GM18861 (cell line): Measurements from ENCODE around the gene PNKP.

ENCODE experiments used
- ATAC-seq: cut with Tn5 transposase; IDR thresholded peaks from one replicate; pipeline ENCODE4 v1.9.1; 2021; ENCODE audit not compliant: unreplicated experiment

PNKP gene

DNA sequence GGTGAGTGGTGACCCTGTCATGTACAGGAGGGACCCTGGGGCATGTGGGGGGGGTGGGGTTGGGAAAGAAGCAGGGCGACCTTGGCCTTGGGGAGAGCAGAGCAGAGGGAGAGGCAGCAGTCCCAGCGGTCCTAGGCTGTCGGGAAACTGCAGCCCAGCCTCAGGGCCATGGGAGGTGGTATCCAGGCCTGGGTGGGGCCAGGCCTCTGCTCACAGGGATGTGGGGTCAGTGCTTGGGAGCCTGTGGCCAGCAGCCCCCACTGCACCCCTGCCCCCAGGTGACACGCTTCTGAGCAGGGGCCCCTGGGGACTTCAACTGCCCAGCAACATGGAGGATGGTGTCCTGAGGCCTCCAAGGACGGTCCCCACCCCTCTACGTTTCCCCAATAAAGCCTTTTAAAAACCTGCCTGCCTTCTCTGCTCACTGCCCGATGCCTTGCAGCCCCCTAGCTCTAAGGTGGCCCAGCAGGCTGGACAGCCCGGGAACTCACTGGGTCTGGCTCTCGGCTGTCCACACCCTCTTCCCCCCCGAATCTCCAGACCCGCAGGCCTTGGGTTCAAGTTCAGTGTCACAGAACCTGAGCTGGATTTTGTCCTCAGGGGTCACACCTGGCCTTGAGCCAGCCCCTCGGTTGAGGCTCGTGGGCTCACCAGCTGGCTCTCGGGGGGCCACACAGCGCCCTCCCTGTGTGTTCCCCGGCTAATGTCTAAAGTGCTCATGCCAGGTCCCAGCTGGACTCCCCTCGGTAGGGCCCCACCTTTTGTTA is 6.9 kb downstream of the PNKP start:
- ATAC-seq = no peak

DNA sequence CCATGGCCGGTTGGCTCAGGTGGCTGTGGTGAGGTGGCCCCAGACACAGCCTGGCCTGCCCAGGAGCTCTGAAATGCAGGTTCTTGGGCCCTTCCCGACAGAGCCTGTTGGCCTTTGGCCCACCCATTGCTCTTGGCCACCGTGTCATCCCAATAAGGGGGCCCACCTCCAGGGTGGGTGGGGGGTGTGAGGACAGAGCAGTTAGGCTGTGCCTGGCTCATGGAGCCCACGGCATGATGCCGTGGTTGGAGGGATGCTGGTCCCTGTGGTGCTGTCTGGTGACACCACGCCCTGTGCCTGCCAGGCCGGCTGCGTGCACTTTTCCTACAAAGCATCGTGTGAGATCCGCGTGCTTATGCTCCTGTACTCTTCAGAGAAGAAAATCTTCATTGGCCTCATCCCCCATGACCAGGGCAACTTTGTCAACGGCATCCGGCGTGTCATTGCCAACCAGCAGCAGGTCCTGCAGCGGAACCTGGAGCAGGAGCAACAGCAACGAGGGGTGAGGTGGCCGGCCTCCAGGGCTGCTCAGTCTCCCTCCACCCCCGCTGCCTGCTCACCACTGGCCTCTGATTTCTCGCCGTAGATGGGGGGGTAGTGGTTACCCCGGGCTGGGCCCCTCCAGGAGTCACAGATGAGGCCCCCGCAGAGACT is 7.6 kb downstream of the PNKP start:
- no peak for ATAC-seq

DNA sequence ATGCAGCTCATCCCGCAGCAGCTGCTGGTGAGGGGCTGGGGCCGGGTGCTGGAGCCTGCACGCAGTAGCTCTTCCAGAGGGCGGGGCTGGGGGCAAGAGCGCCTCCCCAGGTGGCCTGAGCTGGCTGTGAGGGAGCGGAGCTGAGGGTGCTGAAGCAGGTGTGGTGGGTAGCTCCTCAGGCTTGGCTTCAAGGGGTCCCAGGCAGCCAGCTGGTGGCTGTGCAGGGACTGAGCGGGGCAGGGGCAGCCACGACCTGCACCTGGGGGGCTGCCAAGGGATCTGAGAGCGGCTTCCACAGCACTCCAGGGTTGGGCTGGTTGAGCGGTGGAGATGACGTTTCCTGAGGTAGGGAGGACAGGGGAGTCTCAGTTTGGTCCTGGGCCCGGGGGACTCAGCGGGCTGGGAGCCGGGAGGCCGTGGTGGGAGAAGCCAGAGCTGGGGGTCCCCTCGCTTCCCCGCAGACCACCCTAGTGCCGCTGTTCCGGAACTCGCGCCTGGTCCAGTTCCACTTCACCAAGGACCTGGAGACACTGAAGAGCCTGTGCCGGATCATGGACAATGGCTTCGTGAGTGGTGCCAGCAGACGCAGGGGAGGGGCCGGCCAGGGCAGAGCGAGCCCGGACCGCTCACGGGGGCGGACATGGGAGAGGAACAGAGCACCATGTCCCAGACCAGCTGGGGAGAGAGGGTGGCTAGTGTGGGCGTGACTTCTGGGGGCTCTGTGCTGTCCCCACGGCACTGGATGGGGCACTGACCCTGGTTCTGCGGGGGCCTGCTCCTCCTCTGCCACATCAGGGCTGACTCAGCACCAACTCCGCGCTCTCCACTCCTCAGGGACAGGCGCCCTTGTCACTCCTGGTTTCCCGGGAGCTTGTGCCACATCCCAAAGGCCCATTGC is 9.0 kb downstream of the PNKP start:
- ATAC-seq = no peak

GRCh38 chr19:49857838-49858087 is 9.6 kb downstream of the PNKP start:
- no peak for ATAC-seq

GRCh38 chr19:49857061-49857837 is 10.1 kb downstream of the PNKP start:
- no peak for ATAC-seq

DNA sequence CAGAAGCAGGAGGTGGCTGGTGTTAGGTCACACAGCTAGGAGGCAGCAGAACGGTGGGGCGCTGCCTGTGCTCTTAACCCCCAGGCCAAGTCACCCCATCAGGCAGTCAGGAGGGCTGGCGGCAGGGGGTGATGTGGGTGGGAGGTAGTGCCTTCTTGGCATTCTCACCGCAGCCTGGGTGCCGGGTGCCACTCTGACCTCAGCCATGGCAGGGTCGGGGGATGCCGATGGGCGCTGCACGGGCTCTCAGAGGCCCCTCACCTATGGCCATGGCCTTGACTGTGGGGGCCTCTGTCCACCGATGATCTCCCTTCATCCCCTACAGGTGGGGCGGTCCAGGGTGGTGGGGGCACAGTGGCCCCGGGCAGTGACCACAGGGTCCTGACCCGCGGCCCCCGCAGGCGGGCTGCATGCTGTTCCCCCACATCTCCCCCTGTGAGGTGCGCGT is 10.8 kb downstream of the PNKP start:
- ATAC-seq = no peak

DNA sequence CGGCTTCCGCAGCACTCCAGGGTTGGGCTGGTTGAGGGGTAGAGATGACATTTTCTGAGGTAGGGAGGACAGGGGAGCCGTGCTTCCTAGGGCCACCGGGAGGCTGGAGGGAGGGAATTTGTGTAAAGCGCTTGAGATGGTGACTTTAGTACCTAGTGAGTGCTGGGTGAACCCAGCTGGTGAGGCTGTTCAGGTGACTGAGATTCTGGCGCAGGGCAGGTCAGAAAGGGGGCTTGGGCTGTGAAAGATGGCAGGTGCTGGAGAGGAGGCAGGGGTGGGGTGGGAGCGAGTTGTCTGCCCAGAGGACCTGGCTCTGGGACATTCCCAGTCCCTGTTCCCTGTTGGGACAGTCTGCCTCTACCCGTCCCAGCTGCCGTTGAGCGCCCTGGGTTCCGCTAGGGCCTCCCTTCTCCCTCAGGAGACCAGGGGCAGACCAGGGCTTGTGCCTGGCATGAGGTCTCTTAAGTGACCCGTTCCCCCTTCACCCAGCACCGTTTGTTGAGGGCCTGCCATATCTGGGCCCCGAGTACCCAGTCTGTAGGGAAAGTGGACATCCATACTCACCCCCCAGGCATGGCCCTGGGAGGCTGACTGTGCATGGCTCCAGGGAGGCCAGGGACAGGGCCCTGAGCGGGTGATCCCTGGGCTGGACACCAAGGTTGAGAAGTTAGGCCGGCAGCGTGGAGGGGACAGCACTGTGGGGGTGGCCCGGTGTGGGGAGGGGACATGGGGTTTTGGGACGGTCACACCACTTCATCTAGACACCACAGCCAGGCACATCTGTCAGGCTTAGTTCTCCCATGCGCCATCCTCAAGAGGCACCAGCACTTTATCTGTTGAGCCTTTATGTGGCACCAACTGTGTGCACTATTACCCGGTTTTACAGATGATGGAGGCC is 11.5 kb downstream of the PNKP start:
- ATAC-seq = no peak

DNA sequence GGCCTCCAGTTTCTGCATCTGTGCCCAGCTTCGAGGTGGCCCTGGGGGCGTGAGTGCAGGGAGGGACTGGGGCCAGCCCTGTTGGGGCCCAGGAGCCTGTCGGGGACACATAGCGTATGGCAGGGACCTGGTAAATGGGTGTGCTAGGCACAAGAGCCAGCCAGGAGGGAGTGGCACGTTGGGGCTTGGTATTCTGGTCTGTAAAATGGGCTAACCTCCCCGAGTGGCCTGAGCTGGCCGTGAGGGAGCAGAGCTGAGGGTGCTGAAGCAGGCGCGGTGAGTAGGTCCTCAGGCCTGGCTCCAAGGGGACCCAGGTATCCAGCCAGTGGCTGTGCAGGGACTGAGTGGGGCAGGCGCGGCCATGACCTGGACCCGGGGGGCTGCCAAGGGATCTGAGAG is 12.1 kb downstream of the PNKP start:
- ATAC-seq = no peak

- ATAC-seq = no peak
These were observed 12.8 kb downstream of the PNKP start for GRCh38 chr19:49854378-49855263.

DNA sequence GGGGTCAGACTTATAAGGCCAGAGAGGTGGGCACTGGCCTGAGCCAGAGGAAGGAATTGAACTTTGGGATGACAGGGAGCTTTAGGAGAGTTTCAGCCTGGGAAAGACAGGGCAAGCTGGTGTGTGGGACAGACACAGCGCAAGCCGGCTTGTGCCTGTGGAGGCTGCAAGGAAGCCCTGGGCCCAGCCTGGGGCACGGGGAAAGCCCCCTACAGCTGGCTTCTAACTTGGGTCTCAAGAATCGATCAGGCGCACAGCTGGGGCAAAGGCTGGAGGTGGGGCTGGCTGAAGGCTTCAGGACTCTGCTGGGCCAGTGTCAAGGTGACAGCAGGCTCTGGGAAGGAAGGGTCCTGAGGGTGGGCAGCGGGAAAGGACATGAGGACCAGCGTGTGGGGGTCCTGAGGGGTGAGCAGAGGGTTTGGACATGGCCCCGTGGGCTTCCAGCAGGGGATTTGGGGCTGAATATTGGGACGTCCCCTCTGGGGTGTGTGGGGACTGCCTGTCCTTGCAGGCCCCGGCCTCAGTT is 13.5 kb downstream of the PNKP start:
- ATAC-seq = no peak

DNA sequence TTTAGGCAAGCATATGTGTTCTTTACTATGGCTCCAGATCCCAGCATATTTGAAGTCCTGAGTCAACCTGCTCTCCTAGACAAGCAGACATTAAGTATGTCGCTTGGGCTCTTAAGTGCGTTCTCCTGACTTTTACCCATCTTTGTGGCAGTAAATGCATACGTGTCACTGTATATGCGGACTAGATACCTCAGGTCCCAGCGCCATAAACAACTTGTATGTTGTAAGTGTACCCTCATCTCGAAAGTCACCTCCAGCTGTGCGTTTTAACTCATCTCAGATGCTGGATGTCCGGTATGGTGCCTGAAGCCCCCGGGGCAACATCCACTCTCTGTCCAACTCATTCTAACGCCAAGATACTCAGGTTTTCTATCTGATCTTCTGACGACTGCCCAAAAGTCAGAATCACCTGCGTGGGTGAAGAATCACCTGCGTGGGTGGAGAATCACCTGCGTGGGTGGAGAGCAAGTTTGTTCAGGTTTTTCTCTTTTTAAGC is 14.7 kb downstream of the PNKP start:
- no peak for ATAC-seq

DNA sequence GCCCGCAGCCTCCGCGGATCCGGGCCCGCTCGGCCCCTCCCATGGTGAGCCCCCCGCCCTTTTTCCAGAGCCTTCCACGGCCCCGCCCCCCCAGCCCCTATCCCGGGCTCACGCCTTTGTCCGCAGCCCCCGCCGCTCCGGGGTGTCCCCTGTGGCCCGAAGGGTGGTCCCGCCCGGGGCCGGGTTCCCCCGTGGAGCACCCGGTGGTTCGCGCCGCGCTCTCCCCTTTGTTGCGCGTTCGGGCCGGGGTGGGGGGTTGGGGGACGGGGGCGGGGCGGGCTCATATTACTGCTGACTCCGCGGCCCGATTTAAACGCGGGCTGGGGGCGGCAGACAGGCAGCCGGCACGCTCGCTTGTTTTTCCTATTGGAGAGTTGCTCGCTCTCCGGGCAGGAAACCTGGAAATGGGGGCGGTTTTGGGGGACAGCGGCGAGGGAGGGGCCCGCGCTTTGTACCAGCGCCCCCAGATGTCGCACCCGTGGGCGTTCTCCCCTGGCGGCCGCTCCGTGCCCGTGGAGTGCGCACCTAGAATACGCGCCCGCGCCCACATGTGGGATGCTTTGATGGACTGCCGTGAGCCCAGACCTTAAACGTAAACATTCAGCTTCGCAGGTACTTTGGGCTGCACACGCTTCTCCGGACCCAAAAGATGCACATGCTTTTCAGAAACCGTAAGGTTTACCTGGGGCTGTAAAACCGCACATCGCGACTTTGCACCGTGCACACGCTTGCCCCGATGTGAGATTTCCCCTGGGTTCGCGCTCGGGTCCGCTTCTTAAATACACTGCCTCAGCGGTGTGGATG is 15.7 kb downstream of the PNKP start:
- ATAC-seq = peak; percentile 1

GRCh38 chr19:49850487-49851342 is 16.7 kb downstream of the PNKP start, which contains the start of gene PTOV1:
Gene PTOV1 (plus strand): TSS chr19:49851159.
- peak; percentile 62 for ATAC-seq

- peak; percentile 18 for ATAC-seq
These were observed 17.2 kb downstream of the PNKP start for GRCh38 chr19:49850221-49850486.

GRCh38 chr19:49849433-49850220 is 17.7 kb downstream of the PNKP start:
- no peak for ATAC-seq

DNA sequence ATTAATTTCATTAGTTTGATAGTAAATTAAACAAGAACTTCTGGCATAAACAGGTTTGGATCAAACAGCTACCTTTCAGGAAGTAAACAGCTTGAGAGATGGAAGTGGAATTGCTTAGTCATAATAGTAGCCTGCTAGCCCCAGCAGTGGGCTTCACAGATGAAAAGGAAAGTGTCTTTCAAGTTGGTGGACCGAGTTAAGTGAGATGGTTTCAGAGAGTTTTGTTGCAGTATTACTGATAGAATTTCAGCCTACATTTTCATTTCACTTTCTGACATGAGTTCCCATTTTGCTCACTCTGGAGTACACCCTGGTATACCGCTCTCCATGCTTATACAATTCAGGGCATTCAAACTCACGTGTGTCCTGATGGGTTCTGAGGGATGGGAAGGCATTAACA is 18.4 kb downstream of the PNKP start:
- ATAC-seq = no peak
